ENCODE results near the gene FBRS. TPM values are rescaled to one million over a fixed set of nuclear protein-coding genes. Genes with fewer than 3 reads are reported as not detected.

The FBRS gene
- total and polyA plus RNA-seq, 2 donors (not counting 3 experiments of a cell fraction or from before 2014, with no cell fraction given) = 15.5 to 68.6 TPM

DNA sequence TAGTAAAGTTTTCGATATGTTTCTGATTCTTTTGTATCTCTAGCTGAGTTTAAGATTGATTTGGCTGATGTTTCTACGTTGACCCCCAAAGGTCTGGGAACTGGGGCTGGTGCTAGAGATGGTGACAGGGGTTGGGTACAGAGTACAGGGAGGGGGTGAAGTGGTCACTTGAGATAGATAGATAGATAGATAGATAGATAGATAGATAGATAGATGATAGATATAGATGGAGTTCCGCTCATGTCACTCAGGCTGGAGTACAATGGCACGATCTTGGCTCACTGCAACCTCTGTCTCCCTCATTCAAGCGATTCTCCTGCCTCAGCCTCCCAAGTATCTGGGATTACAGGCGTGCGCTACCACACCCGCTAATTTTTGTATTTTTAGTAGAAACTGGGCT lies 1.8 kb upstream of the FBRS start:
- ChIA-PET CTCF (no interaction called here), POLR2A (no interaction called here)
- no peak overlapping the region for H3K9ac ChIP-seq (replicated peaks; ENCODE audit: extremely low read depth, insufficient read depth, low read length)
- H3K36me3 ChIP-seq (ENCODE audit: control insufficient read depth in 2 of 2, extremely low read depth in 1 of 2, insufficient read depth in 2 of 2, low read length in 2 of 2) = peaks cover 5 to 31% of the 10 kb centered on the region in 2 experiments
- intact Hi-C loops (cut with micrococcal nuclease) (loop anchor here (5.0 to 10.0 kb wide), 2 partner anchors 129 to 562 kb away; partner anchors contain the start of genes TBX6, YPEL3 and ZNF768), dilution Hi-C loops (cut with MboI; ENCODE audit: extremely low pct_ligation_motif_present, low sequenced_read_pairs) (no loop called here)
- DNase-seq (ENCODE audit: low read depth, low spot score) = no peak
- no peak overlapping the region for H2AFZ ChIP-seq (ENCODE audit: low read depth, low read length)
- H3K4me2 ChIP-seq (ENCODE audit: insufficient read depth, low read length) = no peak overlapping the region
- no peaks in the 10 kb centered on the region for H3K9me3 ChIP-seq (replicated peaks; ENCODE audit: control insufficient read depth, insufficient read depth, low read length)
- no peaks in the 10 kb centered on the region for H4K20me1 ChIP-seq (replicated peaks; ENCODE audit: control insufficient read depth, extremely low read depth, insufficient read depth, low read length)
- H3K27me3 ChIP-seq (ENCODE audit: control insufficient read depth in 2 of 2, insufficient read depth in 2 of 2, low read length in 2 of 2) = no peaks in the 10 kb centered on the region
- H3K27ac ChIP-seq (ENCODE audit: insufficient read depth, low read depth, low read length) = no peak overlapping the region
- no peak overlapping the region for H3K4me3 ChIP-seq (replicated peaks in 1 of 3; ENCODE audit: insufficient read depth in 1 of 3, low read depth in 1 of 3, low read length in 3 of 3)
- no TSS peak for BruUV-seq (replicated peaks)
- peaks cover 22% of the 10 kb centered on the region for H3K4me1 ChIP-seq (ENCODE audit: control insufficient read depth, extremely low read depth, insufficient read depth, low read length)
- H3K79me2 ChIP-seq (ENCODE audit: control insufficient read depth, insufficient read depth, low read length) = peaks cover 25% of the 10 kb centered on the region
- no peak for FAIRE-seq
- no peaks in the 10 kb centered on the region for H3K9me1 ChIP-seq (replicated peaks; ENCODE audit: control insufficient read depth, extremely low read depth, insufficient read depth, low read length)
- no peak for TF ChIP-seq MYC (IDR thresholded peaks at IDR 0.05; ENCODE audit: low read depth, low read length)
- TF ChIP-seq JUN (IDR thresholded peaks at IDR 0.05; ENCODE audit: borderline replicate concordance, insufficient read depth, insufficient read length, low read depth) = no peak
- no peak for TF ChIP-seq POLR2AphosphoS5 (IDR thresholded peaks at IDR 0.05; ENCODE audit: insufficient read depth, low read depth, low read length)
- TF ChIP-seq, protein P1, sequence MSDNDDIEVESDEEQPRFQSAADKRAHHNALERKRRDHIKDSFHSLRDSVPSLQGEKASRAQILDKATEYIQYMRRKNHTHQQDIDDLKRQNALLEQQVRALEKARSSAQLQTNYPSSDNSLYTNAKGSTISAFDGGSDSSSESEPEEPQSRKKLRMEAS (IDR thresholded peaks at IDR 0.05; ENCODE audit: insufficient read depth, insufficient read length) = no peak
- TF ChIP-seq EZH2 (IDR thresholded peaks at IDR 0.05; ENCODE audit: borderline replicate concordance, low read depth, low read length, severe bottlenecking) = no peak
- no peak for TF ChIP-seq FOS (IDR thresholded peaks at IDR 0.05; ENCODE audit: borderline replicate concordance, insufficient read depth, low read length)
- no peak for TF ChIP-seq GATA2 (IDR thresholded peaks at IDR 0.05; ENCODE audit: insufficient read depth, insufficient read length, low read depth, low read length)
- TF ChIP-seq POLR2A (IDR thresholded peaks at IDR 0.05; ENCODE audit: low read depth, low read length) = no peak
- TF ChIP-seq, protein P2, sequence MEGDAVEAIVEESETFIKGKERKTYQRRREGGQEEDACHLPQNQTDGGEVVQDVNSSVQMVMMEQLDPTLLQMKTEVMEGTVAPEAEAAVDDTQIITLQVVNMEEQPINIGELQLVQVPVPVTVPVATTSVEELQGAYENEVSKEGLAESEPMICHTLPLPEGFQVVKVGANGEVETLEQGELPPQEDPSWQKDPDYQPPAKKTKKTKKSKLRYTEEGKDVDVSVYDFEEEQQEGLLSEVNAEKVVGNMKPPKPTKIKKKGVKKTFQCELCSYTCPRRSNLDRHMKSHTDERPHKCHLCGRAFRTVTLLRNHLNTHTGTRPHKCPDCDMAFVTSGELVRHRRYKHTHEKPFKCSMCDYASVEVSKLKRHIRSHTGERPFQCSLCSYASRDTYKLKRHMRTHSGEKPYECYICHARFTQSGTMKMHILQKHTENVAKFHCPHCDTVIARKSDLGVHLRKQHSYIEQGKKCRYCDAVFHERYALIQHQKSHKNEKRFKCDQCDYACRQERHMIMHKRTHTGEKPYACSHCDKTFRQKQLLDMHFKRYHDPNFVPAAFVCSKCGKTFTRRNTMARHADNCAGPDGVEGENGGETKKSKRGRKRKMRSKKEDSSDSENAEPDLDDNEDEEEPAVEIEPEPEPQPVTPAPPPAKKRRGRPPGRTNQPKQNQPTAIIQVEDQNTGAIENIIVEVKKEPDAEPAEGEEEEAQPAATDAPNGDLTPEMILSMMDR (IDR thresholded peaks at IDR 0.05; ENCODE audit: extremely low read depth in 1 of 2, insufficient read depth in 1 of 2, low read depth in 1 of 2, low read length in 2 of 2) = no peak

All from endothelial cell of umbilical vein (primary cell).